ENCODE results near the gene PRR12.

PRR12 gene

GRCh38 chr19:49591731-49592485 is 926 bp downstream of the PRR12 start:
- peak; percentile 74 for DNase-seq

- no peak for DNase-seq
These were observed 1.7 kb downstream of the PRR12 start for GRCh38 chr19:49592486-49593232.

- DNase-seq: peak; percentile 95
These were observed 2.5 kb downstream of the PRR12 start for GRCh38 chr19:49593233-49594113.

- no peak for DNase-seq
These were observed 3.4 kb downstream of the PRR12 start for GRCh38 chr19:49594157-49594992.

- no peak for DNase-seq
These were observed 4.2 kb downstream of the PRR12 start for GRCh38 chr19:49594993-49595818.

GRCh38 chr19:49595819-49596404 is 4.9 kb downstream of the PRR12 start:
- DNase-seq: no peak

GRCh38 chr19:49596407-49596806 is 5.4 kb downstream of the PRR12 start:
- no peak for DNase-seq

GRCh38 chr19:49596954-49597702 is 6.1 kb downstream of the PRR12 start:
- no peak for DNase-seq

GRCh38 chr19:49597703-49597974 is 6.7 kb downstream of the PRR12 start:
- no peak for DNase-seq

GRCh38 chr19:49599378-49600295 is 8.7 kb downstream of the PRR12 start:
- no peak for DNase-seq

GRCh38 chr19:49601482-49602038 is 10.6 kb downstream of the PRR12 start:
- DNase-seq: no peak

- DNase-seq: no peak
These were observed 11.8 kb downstream of the PRR12 start for GRCh38 chr19:49602806-49603205.

- DNase-seq: no peak
These were observed 14.6 kb downstream of the PRR12 start for GRCh38 chr19:49605605-49606004.

- DNase-seq: no peak
These were observed 18.6 kb downstream of the PRR12 start for GRCh38 chr19:49609499-49610092.

- DNase-seq: no peak
These were observed 22.4 kb downstream of the PRR12 start for GRCh38 chr19:49613374-49613773.

- no peak for DNase-seq
These were observed 23.3 kb downstream of the PRR12 start for GRCh38 chr19:49614096-49614833.

GRCh38 chr19:49615861-49616260 is 24.9 kb downstream of the PRR12 start:
- DNase-seq: no peak

GRCh38 chr19:49616532-49616931 is 25.6 kb downstream of the PRR12 start:
- no peak for DNase-seq
